ES-I3 (cell line): ENCODE measurements around the gene FGGY.
"Not testable (repeated sequence)": the region's sequence is repeated elsewhere in the genome, so short reads cannot be mapped to it uniquely, and the experiment has no call there.

Experiments used
- H3K36me3 ChIP-seq: 2 replicates; pipeline ENCODE4 v1.6.1; 2013; ENCODE audit warnings: mild to moderate bottlenecking, low read length, control low read depth, moderate library complexity; ENCODE audit not compliant: insufficient read depth
- H3K4me1 ChIP-seq: 2 replicates; pipeline ENCODE4 v1.6.1; 2013; ENCODE audit warnings: mild to moderate bottlenecking, control low read depth, low read length; ENCODE audit not compliant: insufficient read depth
- H3K9ac ChIP-seq: 2 replicates; pipeline ENCODE4 v1.6.1; 2013; ENCODE audit warnings: low read depth, mild to moderate bottlenecking, low read length, moderate library complexity
- H3K9me3 ChIP-seq: 2 replicates; pipeline ENCODE4 v1.6.1; 2013; ENCODE audit warnings: mild to moderate bottlenecking, low read length, moderate library complexity; ENCODE audit not compliant: control insufficient read depth, insufficient read depth

FGGY gene

DNA sequence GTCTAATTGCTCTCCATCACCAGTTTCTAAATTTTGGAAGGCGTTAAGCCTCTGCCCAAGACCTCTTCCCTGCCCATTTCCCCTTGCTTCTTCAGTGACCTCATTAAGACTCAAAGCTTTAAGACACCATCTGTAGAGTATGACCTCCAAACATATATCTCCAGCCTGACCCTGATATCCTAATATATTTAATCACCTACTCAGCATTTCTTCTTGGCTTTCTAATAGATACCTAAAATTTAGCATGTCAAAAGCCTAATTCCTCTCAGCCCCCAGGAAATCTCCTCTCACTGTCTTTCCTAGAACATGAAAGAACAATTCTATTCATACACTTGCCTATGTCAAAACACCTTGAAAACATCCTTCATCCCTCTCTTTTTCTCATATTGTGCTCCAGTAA lies 282.3 kb downstream of the FGGY start:
- H3K9ac ChIP-seq: no peak overlapping the region

DNA sequence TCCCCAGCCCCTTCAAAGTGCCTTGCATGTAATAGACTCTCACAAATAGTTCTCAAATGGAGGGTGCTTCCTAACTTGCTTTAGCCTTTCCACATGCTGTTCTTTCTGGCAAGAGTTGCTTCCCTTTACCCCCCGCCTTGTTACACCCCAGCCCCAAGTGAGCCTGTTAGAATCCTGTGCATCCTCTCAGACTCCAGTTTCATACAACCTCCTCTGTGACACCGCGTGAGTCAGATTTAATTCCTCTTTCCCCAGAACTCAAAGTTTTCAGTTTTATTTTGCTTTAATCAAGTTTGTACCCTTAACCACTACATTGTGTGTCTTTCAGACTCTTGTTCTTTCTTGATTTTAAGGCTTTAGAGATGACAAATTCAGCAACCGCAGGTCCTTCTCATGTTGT lies 283.4 kb downstream of the FGGY start:
- H3K36me3 ChIP-seq: no peaks in the 10 kb centered on the region
- H3K4me1 ChIP-seq: no peaks in the 10 kb centered on the region
- H3K9ac ChIP-seq: no peak overlapping the region
- no peaks in the 10 kb centered on the region; the same call in 1 of the 2 replicates for H3K9me3 ChIP-seq

More for the DNA sequence above, 282.3 kb downstream of the FGGY start:
- Histone ChIP-seq H3K9me3 (peaks cover under 1% of the 10 kb centered on the region; the same call in 1 of the 2 replicates), H3K36me3 (no peaks in the 10 kb centered on the region), H3K4me1 (no peaks in the 10 kb centered on the region)

- H3K9me3 ChIP-seq, H3K9ac ChIP-seq, H3K36me3 ChIP-seq: not testable (repeated sequence)
- H3K4me1 ChIP-seq: peaks cover 10% of the 10 kb centered on the region
Observed at GRCh38 chr1:59592410-59592809, 295.5 kb downstream of the FGGY start.

DNA sequence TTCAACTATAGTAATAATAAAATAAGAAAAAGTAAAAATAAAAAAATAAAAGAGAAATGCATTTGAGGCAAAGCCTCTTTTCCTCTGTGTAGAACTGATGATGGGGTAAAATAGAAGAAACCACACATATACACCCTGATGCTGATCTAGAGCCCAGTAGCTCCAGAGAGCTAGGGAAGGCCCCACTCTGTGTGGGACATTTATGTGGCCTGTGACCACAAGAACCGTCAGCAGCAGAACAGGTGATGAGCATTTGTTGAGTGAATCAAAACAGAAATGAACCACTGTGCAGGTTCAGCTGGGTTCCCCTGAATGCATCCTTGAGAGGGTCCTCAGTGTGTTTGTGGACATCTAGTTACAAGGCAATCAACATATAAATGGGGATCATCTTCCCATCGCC lies 296.0 kb downstream of the FGGY start:
- no peaks in the 10 kb centered on the region for H3K9me3 ChIP-seq
- H3K4me1 ChIP-seq: peaks cover 10% of the 10 kb centered on the region
- no peaks in the 10 kb centered on the region for H3K36me3 ChIP-seq
- H3K9ac ChIP-seq: no peak overlapping the region

DNA sequence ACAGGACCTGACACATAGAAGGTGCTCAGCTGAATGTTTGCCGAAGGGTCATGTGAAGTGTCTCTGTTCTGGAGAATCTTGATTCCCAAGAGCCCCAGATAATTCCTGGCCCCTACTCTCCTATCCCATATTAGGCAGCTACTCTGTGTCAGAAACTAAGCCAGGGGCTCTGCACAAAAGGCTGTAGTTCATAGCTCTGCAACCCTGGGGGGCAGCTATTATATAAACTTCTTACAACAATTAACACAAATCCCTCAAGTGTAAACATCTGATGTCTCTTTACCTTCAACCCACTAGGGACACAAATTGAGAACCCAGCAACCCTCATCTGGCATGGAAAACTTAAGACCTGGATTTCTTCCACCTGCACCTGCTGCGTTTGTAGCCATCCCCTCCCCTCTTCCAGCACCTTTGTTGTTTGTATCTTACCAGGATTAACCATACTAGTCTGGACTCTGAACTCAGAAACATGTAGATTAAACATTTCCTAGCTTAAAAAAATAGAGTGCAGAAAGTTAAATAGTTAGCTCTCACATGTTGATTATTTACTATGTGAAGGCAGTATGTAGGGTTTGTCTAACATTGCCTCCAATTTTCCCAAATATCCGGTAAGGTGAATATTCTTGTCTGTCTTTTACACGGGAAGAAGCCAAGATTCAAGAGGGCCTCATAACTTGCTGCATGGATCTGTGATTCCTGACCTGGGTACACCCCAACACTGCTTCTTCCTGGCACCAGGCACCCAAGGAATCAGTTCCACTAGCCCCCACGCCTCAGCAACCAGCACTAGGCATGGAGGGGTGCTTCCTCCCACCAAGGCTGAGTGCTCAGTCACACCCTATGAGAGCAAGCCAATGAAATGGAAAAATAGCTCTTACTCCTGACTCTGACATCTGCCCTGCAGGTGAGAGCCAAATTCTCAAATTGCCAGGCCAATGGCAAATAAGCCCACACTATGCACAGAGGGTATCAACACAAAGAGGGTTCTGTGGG lies 297.2 kb downstream of the FGGY start:
- no peaks in the 10 kb centered on the region for H3K36me3 ChIP-seq

DNA sequence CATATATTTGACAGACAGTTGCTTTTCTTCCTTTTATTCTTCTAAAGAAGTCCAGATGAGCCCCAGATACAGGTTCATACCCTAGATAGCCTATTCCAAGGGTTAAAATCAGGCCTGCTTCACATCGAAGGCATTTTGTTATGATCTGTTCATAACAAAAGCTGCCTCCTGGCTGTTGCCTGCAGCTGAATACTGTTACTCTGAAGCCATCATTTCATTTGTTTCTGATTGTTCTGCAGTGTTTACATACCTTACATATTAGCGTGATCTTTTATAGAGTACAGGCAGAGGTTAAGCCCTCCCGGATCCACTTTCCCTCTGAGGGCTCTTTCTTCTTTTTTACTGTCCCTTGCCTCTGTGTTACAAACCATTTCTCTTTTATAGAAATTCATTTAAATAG lies 298.9 kb downstream of the FGGY start:
- H3K4me1 ChIP-seq: peaks cover 13% of the 10 kb centered on the region
- H3K9ac ChIP-seq: no peak overlapping the region

More for the DNA sequence above, 297.2 kb downstream of the FGGY start:
- peaks cover 10% of the 10 kb centered on the region for H3K4me1 ChIP-seq
- H3K9ac ChIP-seq: no peak overlapping the region
- H3K9me3 ChIP-seq: no peaks in the 10 kb centered on the region

DNA sequence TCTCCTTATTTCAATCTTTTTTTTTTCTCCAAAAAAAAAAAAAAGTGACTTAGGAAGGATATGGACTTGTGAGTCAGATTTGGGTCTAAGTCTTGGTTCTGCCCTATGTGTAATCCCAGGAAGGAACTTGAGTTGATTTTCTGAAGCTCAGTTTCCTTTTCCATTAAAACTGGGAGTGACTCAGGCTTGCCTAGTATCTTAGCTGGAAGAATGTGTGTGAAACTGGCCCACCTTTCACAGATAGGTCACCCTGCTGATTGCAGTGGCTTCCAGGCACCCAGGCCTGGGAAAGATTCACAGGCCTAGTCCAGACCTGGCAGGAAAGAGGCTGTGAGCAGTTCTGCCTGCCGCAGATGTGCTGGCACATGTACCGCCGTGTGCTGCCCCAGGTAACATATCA lies 299.5 kb downstream of the FGGY start:
- no peaks in the 10 kb centered on the region for H3K36me3 ChIP-seq
- no peaks in the 10 kb centered on the region for H3K9me3 ChIP-seq
- no peak overlapping the region for H3K9ac ChIP-seq
- H3K4me1 ChIP-seq: peaks cover 14% of the 10 kb centered on the region

More for the DNA sequence above, 298.9 kb downstream of the FGGY start:
- Histone ChIP-seq H3K36me3 (no peaks in the 10 kb centered on the region), H3K9me3 (no peaks in the 10 kb centered on the region)

DNA sequence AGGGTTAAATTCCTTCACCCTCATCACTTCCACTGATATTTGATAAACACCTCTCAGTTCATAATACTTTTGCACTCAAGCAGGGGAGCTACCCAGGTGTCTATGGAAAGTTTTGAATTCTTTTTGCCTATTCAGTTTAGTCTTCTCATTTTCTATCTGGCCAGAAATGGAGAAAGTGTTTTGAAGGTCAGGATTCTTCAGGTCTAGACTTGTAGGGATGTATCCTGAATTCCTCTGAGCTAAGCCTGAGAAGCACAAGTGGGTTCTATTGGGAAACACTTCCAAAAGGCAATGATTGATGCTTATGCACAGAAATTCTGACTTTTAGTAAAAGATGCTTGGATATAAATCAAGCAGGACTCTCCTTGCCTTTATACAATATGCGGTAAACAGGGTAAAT lies 300.1 kb downstream of the FGGY start:
- Histone ChIP-seq H3K9me3 (no peaks in the 10 kb centered on the region), H3K36me3 (no peaks in the 10 kb centered on the region), H3K9ac (no peak overlapping the region), H3K4me1 (peaks cover 14% of the 10 kb centered on the region)

- H3K36me3 ChIP-seq: no peaks in the 10 kb centered on the region
Observed at GRCh38 chr1:59597420-59598119, 300.7 kb downstream of the FGGY start.

DNA sequence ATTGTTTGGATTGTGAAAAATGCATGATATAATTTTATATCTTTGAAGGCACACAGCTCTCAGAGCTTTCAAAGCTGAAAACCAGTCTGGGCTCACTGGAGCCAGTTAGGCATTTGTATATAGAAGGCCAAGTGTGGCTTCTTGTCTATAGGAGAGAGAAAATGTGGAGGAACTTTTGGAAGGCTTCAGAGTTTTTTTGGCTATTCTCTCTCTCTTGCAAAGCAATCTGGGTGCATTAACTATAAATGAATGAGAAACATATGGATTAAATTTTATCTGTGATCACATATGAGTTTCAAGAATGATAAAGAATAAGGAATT lies 301.2 kb downstream of the FGGY start:
- Histone ChIP-seq H3K9ac (no peak overlapping the region), H3K4me1 (peaks cover 14% of the 10 kb centered on the region), H3K9me3 (no peaks in the 10 kb centered on the region), H3K36me3 (no peaks in the 10 kb centered on the region)

More at GRCh38 chr1:59597420-59598119, 300.7 kb downstream of the FGGY start:
- no peak overlapping the region for H3K9ac ChIP-seq
- no peaks in the 10 kb centered on the region for H3K9me3 ChIP-seq
- H3K4me1 ChIP-seq: peaks cover 14% of the 10 kb centered on the region

GRCh38 chr1:59601041-59601441 lies 304.1 kb downstream of the FGGY start:
- no peaks in the 10 kb centered on the region for H3K36me3 ChIP-seq
- no peaks in the 10 kb centered on the region for H3K9me3 ChIP-seq
- peaks cover 10% of the 10 kb centered on the region for H3K4me1 ChIP-seq
- H3K9ac ChIP-seq: no peak overlapping the region

DNA sequence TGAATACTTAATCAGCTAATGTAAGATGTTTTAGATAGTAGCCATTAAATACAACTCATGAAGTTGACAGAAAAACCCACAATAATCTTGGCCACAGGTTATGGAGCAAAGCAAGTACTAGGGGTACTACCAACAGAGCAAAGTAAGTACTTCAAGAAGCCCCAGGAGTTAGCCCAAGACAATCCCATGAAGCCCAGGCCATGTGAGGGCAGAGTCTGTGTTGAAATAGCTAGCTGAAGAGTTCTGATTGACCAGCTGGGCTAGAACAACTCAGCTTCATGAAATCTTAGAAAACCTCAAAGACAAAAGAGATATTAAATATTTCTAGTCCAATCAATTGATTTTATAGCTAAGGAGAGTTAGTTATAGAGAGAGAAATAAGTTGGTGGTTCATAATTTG lies 304.9 kb downstream of the FGGY start:
- H3K36me3 ChIP-seq: no peaks in the 10 kb centered on the region
- H3K9me3 ChIP-seq: no peaks in the 10 kb centered on the region
- H3K9ac ChIP-seq: no peak overlapping the region
- 0 out of 2 replicates have a peak, but pooled peaks cover 4% of the 10 kb centered on the region for H3K4me1 ChIP-seq

GRCh38 chr1:59604191-59604590 lies 307.3 kb downstream of the FGGY start:
- H3K9me3 ChIP-seq: no peaks in the 10 kb centered on the region; the same call in 1 of the 2 replicates
- H3K9ac ChIP-seq: no peak overlapping the region
- H3K4me1 ChIP-seq: 0 out of 2 replicates have a peak, but pooled peaks cover 4% of the 10 kb centered on the region
- H3K36me3 ChIP-seq: 0 out of 2 replicates have a peak, but pooled peaks cover 2% of the 10 kb centered on the region

- Histone ChIP-seq H3K9me3 (no peaks in the 10 kb centered on the region; the same call in none of the 2 replicates), H3K36me3 (0 out of 2 replicates have a peak, but pooled peaks cover 2% of the 10 kb centered on the region), H3K4me1 (0 out of 2 replicates have a peak, but pooled peaks cover 4% of the 10 kb centered on the region), H3K9ac (no peak overlapping the region)
Observed at GRCh38 chr1:59605184-59605583, 308.3 kb downstream of the FGGY start.
